ENCODE results near the gene ATP11B. TPM values are rescaled to one million over a fixed set of nuclear protein-coding genes. Genes with fewer than 3 reads are reported as not detected.

Gene ATP11B
- total and polyA plus RNA-seq, 2 of the 8 experiments (the other 6 are each of a cell fraction or from before 2014, with no cell fraction given), result 5.1 to 26.5 TPM

GRCh38 chr3:182809531-182809930 lies 16.2 kb downstream of the ATP11B start (continued):
- TF ChIP-seq CBX5 (IDR thresholded peaks at IDR 0.05; ENCODE audit: low read depth, low read length), result no peak
- no peak for TF ChIP-seq RXRA (IDR thresholded peaks at IDR 0.05; ENCODE audit: insufficient read depth, low read depth, low read length)

Measured in H1 (cell line).